Measurements from ENCODE around the gene FYB2.

FYB2 gene

GRCh38 chr1:56728964-56729363, 90.2 kb downstream of the FYB2 start:
- Histone ChIP-seq H3K9me3 (ENCODE audit: control extremely low read depth in 1 of 5, control insufficient read depth in 4 of 5, insufficient read depth in 2 of 5, low read depth in 1 of 5, low read length in 4 of 5) (peaks cover 0 to 3% (median 0%) of the 10 kb centered on the region in 5 experiments), H3K27ac (ENCODE audit: insufficient read depth in 1 of 2, low read depth in 1 of 2, low read length in 2 of 2, poor library complexity in 1 of 2, severe bottlenecking in 2 of 2) (no peak overlapping the region), H3K4me1 (ENCODE audit: control extremely low read depth in 1 of 4, control insufficient read depth in 4 of 4, insufficient read depth in 4 of 4, low read length in 3 of 4) (no peaks in the 10 kb centered on the region), H3K36me3 (ENCODE audit: control insufficient read depth in 4 of 4, insufficient read depth in 4 of 4, low read length in 3 of 4) (no peaks in the 10 kb centered on the region), H3K27me3 (replicated peaks in 2 of 5; ENCODE audit: control insufficient read depth in 4 of 5, insufficient read depth in 5 of 5, low read length in 4 of 5) (peaks cover 0 to 5% (median 0%) of the 10 kb centered on the region in 5 experiments), H3K4me3 (ENCODE audit: control insufficient read depth in 1 of 7, extremely low read depth in 1 of 7, insufficient read depth in 4 of 7, low read depth in 2 of 7, low read length in 6 of 7) (no peak overlapping the region)
- DNase-seq, result no peak
- ChIA-PET POLR2A (no interaction called here), CTCF (no interaction called here)
- 88% methylated on average over 2 of the region's 2 CpGs for WGBS (ENCODE audit: insufficient coverage)

- Histone ChIP-seq H3K27ac (ENCODE audit: insufficient read depth in 1 of 2, low read depth in 1 of 2, low read length in 2 of 2, poor library complexity in 1 of 2, severe bottlenecking in 2 of 2) (no peak overlapping the region), H3K9me3 (ENCODE audit: control extremely low read depth in 1 of 5, control insufficient read depth in 4 of 5, insufficient read depth in 2 of 5, low read depth in 1 of 5, low read length in 4 of 5) (peaks cover 0 to 3% (median 0%) of the 10 kb centered on the region in 5 experiments), H3K36me3 (ENCODE audit: control insufficient read depth in 4 of 4, insufficient read depth in 4 of 4, low read length in 3 of 4) (no peaks in the 10 kb centered on the region), H3K4me1 (ENCODE audit: control extremely low read depth in 1 of 4, control insufficient read depth in 4 of 4, insufficient read depth in 4 of 4, low read length in 3 of 4) (no peaks in the 10 kb centered on the region), H3K27me3 (replicated peaks in 2 of 5; ENCODE audit: control insufficient read depth in 4 of 5, insufficient read depth in 5 of 5, low read length in 4 of 5) (peaks cover 0 to 5% (median 0%) of the 10 kb centered on the region in 5 experiments), H3K4me3 (ENCODE audit: control insufficient read depth in 1 of 7, extremely low read depth in 1 of 7, insufficient read depth in 4 of 7, low read depth in 2 of 7, low read length in 6 of 7) (no peak overlapping the region)
- DNase-seq, result no peak
- POLR2A ChIA-PET, result no interaction called here
- CTCF ChIA-PET, result no interaction called here
Observed at GRCh38 chr1:56726706-56727105, 92.5 kb downstream of the FYB2 start.

DNA sequence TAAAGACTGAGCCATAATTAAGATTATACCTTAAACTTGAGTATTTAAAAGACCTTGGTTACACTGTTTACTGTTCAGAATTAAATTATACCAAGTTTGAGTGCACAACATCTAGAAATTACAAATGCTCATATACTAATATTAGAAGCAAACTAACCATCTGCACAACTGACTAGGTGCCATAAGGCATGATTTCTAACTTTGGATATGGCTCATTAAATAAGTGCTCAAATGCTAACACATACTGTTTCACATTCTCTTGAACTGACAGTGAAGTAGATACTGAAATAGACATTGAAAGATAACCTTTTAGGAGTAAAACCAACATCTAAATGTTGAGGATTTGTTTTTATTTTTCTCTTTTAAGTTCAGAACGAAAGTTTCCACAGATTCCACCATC, 100.0 kb downstream of the FYB2 start:
- H3K9me3 ChIP-seq (ENCODE audit: control extremely low read depth in 1 of 5, control insufficient read depth in 4 of 5, insufficient read depth in 2 of 5, low read depth in 1 of 5, low read length in 4 of 5), result no peaks in the 10 kb centered on the region
- 89% methylated on average over 1 of the region's 1 CpG for WGBS (ENCODE audit: insufficient coverage)
- ChIA-PET POLR2A (no interaction called here), CTCF (no interaction called here)
- no peak for DNase-seq
- no peak overlapping the region for H3K4me3 ChIP-seq (ENCODE audit: control insufficient read depth in 1 of 7, extremely low read depth in 1 of 7, insufficient read depth in 4 of 7, low read depth in 2 of 7, low read length in 6 of 7)
- H3K27ac ChIP-seq (ENCODE audit: insufficient read depth in 1 of 2, low read depth in 1 of 2, low read length in 2 of 2, poor library complexity in 1 of 2, severe bottlenecking in 2 of 2), result no peak overlapping the region
- no peaks in the 10 kb centered on the region for H3K4me1 ChIP-seq (ENCODE audit: control extremely low read depth in 1 of 4, control insufficient read depth in 4 of 4, insufficient read depth in 4 of 4, low read length in 3 of 4)
- H3K27me3 ChIP-seq (replicated peaks in 2 of 5; ENCODE audit: control insufficient read depth in 4 of 5, insufficient read depth in 5 of 5, low read length in 4 of 5), result peaks cover 0 to 2% (median 0%) of the 10 kb centered on the region in 5 experiments
- no peaks in the 10 kb centered on the region for H3K36me3 ChIP-seq (ENCODE audit: control insufficient read depth in 4 of 4, insufficient read depth in 4 of 4, low read length in 3 of 4)

- ChIA-PET POLR2A (no interaction called here), CTCF (no interaction called here)
- DNase-seq, result no peak
- no peaks in the 10 kb centered on the region for H3K9me3 ChIP-seq (ENCODE audit: control extremely low read depth in 1 of 5, control insufficient read depth in 4 of 5, insufficient read depth in 2 of 5, low read depth in 1 of 5, low read length in 4 of 5)
- H3K4me1 ChIP-seq (ENCODE audit: control extremely low read depth in 1 of 4, control insufficient read depth in 4 of 4, insufficient read depth in 4 of 4, low read length in 3 of 4), result no peaks in the 10 kb centered on the region
- no CpG with 5 or more reads among the region's 1 CpG for WGBS (ENCODE audit: insufficient coverage)
- peaks cover 0 to 2% (median 0%) of the 10 kb centered on the region in 5 experiments for H3K27me3 ChIP-seq (replicated peaks in 2 of 5; ENCODE audit: control insufficient read depth in 4 of 5, insufficient read depth in 5 of 5, low read length in 4 of 5)
- H3K27ac ChIP-seq (ENCODE audit: insufficient read depth in 1 of 2, low read depth in 1 of 2, low read length in 2 of 2, poor library complexity in 1 of 2, severe bottlenecking in 2 of 2), result no peak overlapping the region
- no peaks in the 10 kb centered on the region for H3K36me3 ChIP-seq (ENCODE audit: control insufficient read depth in 4 of 4, insufficient read depth in 4 of 4, low read length in 3 of 4)
- H3K4me3 ChIP-seq (ENCODE audit: control insufficient read depth in 1 of 7, extremely low read depth in 1 of 7, insufficient read depth in 4 of 7, low read depth in 2 of 7, low read length in 6 of 7), result no peak overlapping the region
Observed at GRCh38 chr1:56715156-56715555, 104.0 kb downstream of the FYB2 start.

DNA sequence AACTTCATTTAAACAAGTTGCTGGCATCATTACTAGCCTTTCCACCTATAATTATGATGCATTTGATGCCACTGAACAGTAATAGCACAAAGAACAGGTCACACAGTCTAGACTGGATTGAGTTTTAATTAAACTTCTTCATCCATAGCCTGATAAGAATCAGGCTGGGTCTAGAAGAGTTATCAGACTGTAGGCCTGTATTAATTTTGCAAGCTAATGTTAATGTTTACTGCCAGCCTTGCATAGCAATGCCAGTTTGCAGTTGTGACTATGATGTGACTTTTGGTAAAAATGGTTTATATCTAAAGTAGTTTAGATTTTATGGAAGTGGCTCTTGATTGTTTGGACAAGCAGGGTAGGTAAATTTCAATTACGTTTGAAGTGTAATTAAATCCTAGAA, 106.1 kb downstream of the FYB2 start:
- 100% methylated on average over 1 of the region's 1 CpG for WGBS (ENCODE audit: insufficient coverage)
- no peaks in the 10 kb centered on the region for H3K9me3 ChIP-seq (ENCODE audit: control extremely low read depth in 1 of 5, control insufficient read depth in 4 of 5, insufficient read depth in 2 of 5, low read depth in 1 of 5, low read length in 4 of 5)
- H3K27me3 ChIP-seq (replicated peaks in 2 of 5; ENCODE audit: control insufficient read depth in 4 of 5, insufficient read depth in 5 of 5, low read length in 4 of 5), result no peaks in the 10 kb centered on the region
- H3K36me3 ChIP-seq (ENCODE audit: control insufficient read depth in 4 of 4, insufficient read depth in 4 of 4, low read length in 3 of 4), result no peaks in the 10 kb centered on the region
- ChIA-PET POLR2A (no interaction called here), CTCF (no interaction called here)
- H3K4me3 ChIP-seq (ENCODE audit: control insufficient read depth in 1 of 7, extremely low read depth in 1 of 7, insufficient read depth in 4 of 7, low read depth in 2 of 7, low read length in 6 of 7), result no peak overlapping the region
- no peak overlapping the region for H3K27ac ChIP-seq (ENCODE audit: insufficient read depth in 1 of 2, low read depth in 1 of 2, low read length in 2 of 2, poor library complexity in 1 of 2, severe bottlenecking in 2 of 2)
- no peaks in the 10 kb centered on the region for H3K4me1 ChIP-seq (ENCODE audit: control extremely low read depth in 1 of 4, control insufficient read depth in 4 of 4, insufficient read depth in 4 of 4, low read length in 3 of 4)
- DNase-seq, result no peak

- POLR2A ChIA-PET, result interaction anchor here (0.5 to 0.6 kb wide), 2 partner anchors 20 to 113 kb away, joined by 3 to 4 read pairs; no protein-coding TSS in a partner anchor
Observed at GRCh38 chr1:56712150-56712549, 107.1 kb downstream of the FYB2 start.

DNA sequence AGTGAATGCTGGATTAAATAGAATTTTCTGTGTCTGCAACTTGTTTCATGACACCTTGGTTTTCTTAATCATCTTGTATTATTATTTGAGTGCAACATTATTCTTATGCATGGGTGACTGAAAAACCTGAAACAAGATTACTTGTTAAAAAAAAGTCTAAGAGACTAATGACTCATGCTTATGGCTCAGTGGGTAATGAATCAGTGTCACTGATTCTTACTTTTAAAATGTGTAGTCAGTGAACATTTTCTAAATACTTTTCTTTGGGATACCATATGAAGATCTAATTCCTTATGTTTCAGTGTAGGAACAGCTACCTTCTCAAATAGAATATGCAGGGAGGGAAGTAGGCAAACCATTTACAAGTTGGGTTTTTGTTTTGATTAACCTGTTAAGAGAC, 108.6 kb downstream of the FYB2 start:
- POLR2A ChIA-PET, result no interaction called here
- Histone ChIP-seq H3K27me3 (replicated peaks in 2 of 5; ENCODE audit: control insufficient read depth in 4 of 5, insufficient read depth in 5 of 5, low read length in 4 of 5) (peaks cover 0 to 2% (median 0%) of the 10 kb centered on the region in 5 experiments), H3K4me1 (ENCODE audit: control extremely low read depth in 1 of 4, control insufficient read depth in 4 of 4, insufficient read depth in 4 of 4, low read length in 3 of 4) (no peaks in the 10 kb centered on the region), H3K9me3 (ENCODE audit: control extremely low read depth in 1 of 5, control insufficient read depth in 4 of 5, insufficient read depth in 2 of 5, low read depth in 1 of 5, low read length in 4 of 5) (no peaks in the 10 kb centered on the region), H3K27ac (ENCODE audit: insufficient read depth in 1 of 2, low read depth in 1 of 2, low read length in 2 of 2, poor library complexity in 1 of 2, severe bottlenecking in 2 of 2) (no peak overlapping the region), H3K36me3 (ENCODE audit: control insufficient read depth in 4 of 4, insufficient read depth in 4 of 4, low read length in 3 of 4) (no peaks in the 10 kb centered on the region), H3K4me3 (ENCODE audit: control insufficient read depth in 1 of 7, extremely low read depth in 1 of 7, insufficient read depth in 4 of 7, low read depth in 2 of 7, low read length in 6 of 7) (no peak overlapping the region)
- peak in 2 of 3 donors; percentile 1 to 8 for DNase-seq
- CTCF ChIA-PET, result interaction anchor here (1.1 to 2.4 kb wide), 3 partner anchors 12 to 1426 kb away, joined by 3 to 10 read pairs (median 8); no protein-coding TSS in a partner anchor

More at GRCh38 chr1:56712150-56712549, 107.1 kb downstream of the FYB2 start:
- H3K36me3 ChIP-seq (ENCODE audit: control insufficient read depth in 4 of 4, insufficient read depth in 4 of 4, low read length in 3 of 4), result no peaks in the 10 kb centered on the region
- CTCF ChIA-PET, result interaction anchor here (1.5 kb wide), 1 partner anchor 1427 kb away, joined by 10 read pairs; no protein-coding TSS in a partner anchor
- no peaks in the 10 kb centered on the region for H3K4me1 ChIP-seq (ENCODE audit: control extremely low read depth in 1 of 4, control insufficient read depth in 4 of 4, insufficient read depth in 4 of 4, low read length in 3 of 4)
- no peaks in the 10 kb centered on the region for H3K27me3 ChIP-seq (replicated peaks in 2 of 5; ENCODE audit: control insufficient read depth in 4 of 5, insufficient read depth in 5 of 5, low read length in 4 of 5)
- DNase-seq, result no peak
- no peaks in the 10 kb centered on the region for H3K9me3 ChIP-seq (ENCODE audit: control extremely low read depth in 1 of 5, control insufficient read depth in 4 of 5, insufficient read depth in 2 of 5, low read depth in 1 of 5, low read length in 4 of 5)
- no peak overlapping the region for H3K27ac ChIP-seq (ENCODE audit: insufficient read depth in 1 of 2, low read depth in 1 of 2, low read length in 2 of 2, poor library complexity in 1 of 2, severe bottlenecking in 2 of 2)
- H3K4me3 ChIP-seq (ENCODE audit: control insufficient read depth in 1 of 7, extremely low read depth in 1 of 7, insufficient read depth in 4 of 7, low read depth in 2 of 7, low read length in 6 of 7), result no peak overlapping the region
- no CpG with 5 or more reads among the region's 1 CpG for WGBS (ENCODE audit: insufficient coverage)

Measured in common myeloid progenitor, CD34-positive (primary cell).